NOMO-1 treated with dmso at 0.1 percent for 144 hours (cell line): ENCODE data around the gene MSI2.

ENCODE experiments used
- DNase-seq: peaks from one replicate; lab custom pipeline; 2025; ENCODE audit not compliant: unreplicated experiment; lab: John Stamatoyannopoulos, UW

MSI2 gene

GRCh38 chr17:57718878-57719277 lies 462.6 kb downstream of the MSI2 start:
- DNase-seq: no peak

GRCh38 chr17:57720386-57721035 lies 464.2 kb downstream of the MSI2 start:
- DNase-seq: no peak

- no peak for DNase-seq
Observed at GRCh38 chr17:57721967-57722703, 465.8 kb downstream of the MSI2 start.

- DNase-seq: no peak
Observed at GRCh38 chr17:57722704-57723043, 466.4 kb downstream of the MSI2 start.

GRCh38 chr17:57723427-57724025 lies 467.2 kb downstream of the MSI2 start:
- DNase-seq: no peak

- DNase-seq: peak; percentile 39
Observed at GRCh38 chr17:57724026-57724728, 467.9 kb downstream of the MSI2 start.

GRCh38 chr17:57724729-57725125 lies 468.4 kb downstream of the MSI2 start:
- no peak for DNase-seq

- no peak for DNase-seq
Observed at GRCh38 chr17:57726213-57726790, 470.0 kb downstream of the MSI2 start.

GRCh38 chr17:57726838-57727237 lies 470.5 kb downstream of the MSI2 start:
- no peak for DNase-seq

GRCh38 chr17:57727630-57728175 lies 471.4 kb downstream of the MSI2 start:
- DNase-seq: no peak

- DNase-seq: no peak
Observed at GRCh38 chr17:57730026-57730701, 473.8 kb downstream of the MSI2 start.

GRCh38 chr17:57732062-57732461 lies 475.7 kb downstream of the MSI2 start:
- DNase-seq: no peak

GRCh38 chr17:57733085-57733484 lies 476.8 kb downstream of the MSI2 start:
- no peak for DNase-seq
